ENCODE results near the gene ARHGAP9. TPM values are rescaled to one million over a fixed set of nuclear protein-coding genes. Genes with fewer than 3 reads are reported as not detected.
A peak's percentile ranks its signal among the peaks of the same experiment; 100 is the strongest.

The ARHGAP9 gene
- total and polyA plus RNA-seq, 2 of the 4 experiments (the other 2 are of a cell fraction), result 0.18 to 0.79 TPM

GRCh38 chr12:57459055-57459749 is 20.5 kb downstream of the ARHGAP9 start:
- BruUV-seq (replicated peaks), result no TSS peak
- H4K91ac ChIP-seq (ENCODE audit: insufficient read depth, low read depth, low read length), result peak overlapping the region; percentile 92
- peak overlapping the region; percentile 56 for H3K9ac ChIP-seq (ENCODE audit: low read depth, low read length)
- peaks cover 15% of the 10 kb centered on the region for H3K9me1 ChIP-seq (ENCODE audit: insufficient read depth, low read length)
- H4K5ac ChIP-seq (ENCODE audit: low read depth, low read length), result no peak overlapping the region
- peak overlapping the region; percentile 58 for H3K4me3 ChIP-seq (ENCODE audit: insufficient read depth, low read depth, low read length)
- peak overlapping the region; percentile 96 for H3K14ac ChIP-seq (replicated peaks; ENCODE audit: low read depth, low read length)
- no peaks in the 10 kb centered on the region for H4K20me1 ChIP-seq (ENCODE audit: insufficient read depth, low read length)
- peak overlapping the region; percentile 53 for H3K27ac ChIP-seq (ENCODE audit: insufficient read depth, low read length)
- dilution Hi-C loops (cut with HindIII; ENCODE audit: low sequenced_read_pairs, unreplicated experiment) (no loop called here), in situ Hi-C loops (cut with MboI; ENCODE audit: low sequenced_read_pairs) (no loop called here), intact Hi-C loops (cut with micrococcal nuclease) (loop anchor here (1.0 to 5.0 kb wide), 2 partner anchors 24 to 233 kb away; partner anchors contain the start of gene OS9)
- DNase-seq (peak; percentile 96), ATAC-seq (ENCODE audit: low read depth) (peak; percentile 67)
- peak overlapping the region; percentile 82 for H3K4me2 ChIP-seq (ENCODE audit: low read depth, low read length)
- peaks cover 0 to 6% of the 10 kb centered on the region in 2 experiments; a peak in 1 of 4 replicates for H3K79me1 ChIP-seq (ENCODE audit: low read depth in 1 of 2, low read length in 2 of 2)
- no peaks in the 10 kb centered on the region for H3K36me3 ChIP-seq (ENCODE audit: control insufficient read depth, insufficient read depth, low read length)
- peak overlapping the region; percentile 98 for H2AFZ ChIP-seq (replicated peaks; ENCODE audit: low read length, poor library complexity)
- H2BK20ac ChIP-seq (ENCODE audit: low read depth, low read length), result peak overlapping the region; percentile 77; the same call in 1 of the 2 replicates
- peak overlapping the region; percentile 70 for H3K56ac ChIP-seq (ENCODE audit: extremely low read depth, insufficient read depth, low read length)
- H2AK9ac ChIP-seq (replicated peaks; ENCODE audit: low read depth, low read length, poor library complexity), result peak overlapping the region; percentile 97
- no peaks in the 10 kb centered on the region for H3K9me3 ChIP-seq (ENCODE audit: control insufficient read depth, insufficient read depth, low read length)
- peak overlapping the region; percentile 95; the same call in 1 of the 2 replicates for H3K23ac ChIP-seq (ENCODE audit: low read depth, low read length)
- CTCF ChIA-PET, result interaction anchor here (0.5 to 1.6 kb wide), 15 partner anchors 9 to 471 kb away, joined by 3 to 10 read pairs (median 3); no protein-coding TSS in a partner anchor
- H3K4me1 ChIP-seq (ENCODE audit: control insufficient read depth, insufficient read depth, low read length), result peaks cover 25% of the 10 kb centered on the region
- H3K4ac ChIP-seq (ENCODE audit: low read depth, low read length), result peak overlapping the region; percentile 95
- H2BK15ac ChIP-seq (ENCODE audit: low read depth, low read length), result peak overlapping the region; percentile 97; the same call in 2 of the 3 replicates
- peak overlapping the region; percentile 93 to 97 for H4K8ac ChIP-seq (ENCODE audit: low read depth in 2 of 2, low read length in 2 of 2)
- peak overlapping the region; percentile 88 for H2BK120ac ChIP-seq (ENCODE audit: low read depth, low read length)
- H2AK5ac ChIP-seq (ENCODE audit: low read depth, low read length), result peak overlapping the region; percentile 85
- POLR2A ChIA-PET (ENCODE audit: unreplicated experiment), result interaction anchor here (0.6 to 0.7 kb wide), 2 partner anchors 12 to 29 kb away, joined by 3 read pairs; no protein-coding TSS in a partner anchor
- WGBS, 2 experiments (ENCODE audit: extremely low coverage in 2 of 2, insufficient read length in 1 of 2), result 0% methylated on average over 12 of the region's 24 CpGs; no CpG with 5 or more reads in 1 of the 2 experiments
- H3K27me3 ChIP-seq (ENCODE audit: control insufficient read depth, insufficient read depth, low read length), result no peaks in the 10 kb centered on the region
- H2BK5ac ChIP-seq (ENCODE audit: low read depth, low read length, poor library complexity, severe bottlenecking), result peak overlapping the region; percentile 58
- H3K18ac ChIP-seq (ENCODE audit: low read depth, low read length), result peak overlapping the region; percentile 37; the same call in 1 of the 2 replicates
- TF ChIP-seq SMC3 (IDR thresholded peaks at IDR 0.05; ENCODE audit: low read depth, low read length) (peak; percentile 68), BHLHE40 (IDR thresholded peaks at IDR 0.05; ENCODE audit: low read depth, low read length) (no peak), RFX5 (IDR thresholded peaks at IDR 0.05; ENCODE audit: low read depth, low read length) (no peak), MAFK (IDR thresholded peaks at IDR 0.05; ENCODE audit: low read depth, low read length) (no peak), MXI1 (IDR thresholded peaks at IDR 0.05; ENCODE audit: borderline replicate concordance, low read depth, low read length) (no peak; the same call in 1 of the 2 replicates), RCOR1 (IDR thresholded peaks at IDR 0.05; ENCODE audit: insufficient replicate concordance, low read length) (no peak), CTCF (conservative IDR thresholded peaks at IDR 0.05; ENCODE audit: low read depth, low read length) (peak; percentile 88), CHD1 (IDR thresholded peaks at IDR 0.05; ENCODE audit: low read depth, low read length) (peak; percentile 77; the same call in 1 of the 2 replicates), RAD21 (IDR thresholded peaks at IDR 0.05; ENCODE audit: low read length) (peak; percentile 78), FOS (IDR thresholded peaks at IDR 0.05; ENCODE audit: low read depth, low read length) (no peak), USF2 (IDR thresholded peaks at IDR 0.05; ENCODE audit: low read depth, low read length) (no peak), MAZ (IDR thresholded peaks at IDR 0.05; ENCODE audit: borderline replicate concordance, low read depth, low read length) (peak; percentile 71; the same call in 1 of the 2 replicates), NFE2L2 (IDR thresholded peaks at IDR 0.05; ENCODE audit: low read depth, low read length) (no peak), CEBPB (IDR thresholded peaks at IDR 0.05; ENCODE audit: low read depth, low read length) (no peak)
